NCI-H82 (cell line): Measurements from ENCODE around the gene CD83.
A peak's percentile ranks its signal among the peaks of the same experiment; 100 is the strongest.

Experiments used
- DNase-seq: peaks from one replicate; lab custom pipeline; 2025; lab: John Stamatoyannopoulos, UW

CD83 gene

GRCh38 chr6:14123386-14124111 is 6.0 kb downstream of the CD83 start:
- no peak for DNase-seq

- no peak for DNase-seq
Observed at GRCh38 chr6:14125346-14125745, 7.8 kb downstream of the CD83 start.

- no peak for DNase-seq
Observed at GRCh38 chr6:14126191-14126590, 8.6 kb downstream of the CD83 start.

GRCh38 chr6:14127611-14128010 is 10.0 kb downstream of the CD83 start:
- DNase-seq = no peak

GRCh38 chr6:14128012-14128411 is 10.4 kb downstream of the CD83 start:
- no peak for DNase-seq

- DNase-seq = no peak
Observed at GRCh38 chr6:14128746-14129145, 11.2 kb downstream of the CD83 start.

- peak; percentile 88 for DNase-seq
Observed at GRCh38 chr6:14129575-14129974, 12.0 kb downstream of the CD83 start.

GRCh38 chr6:14130435-14131075 is 13.0 kb downstream of the CD83 start:
- DNase-seq = no peak

- no peak for DNase-seq
Observed at GRCh38 chr6:14131579-14131978, 14.0 kb downstream of the CD83 start.

GRCh38 chr6:14132244-14132920 is 14.8 kb downstream of the CD83 start:
- no peak for DNase-seq

- DNase-seq = no peak
Observed at GRCh38 chr6:14132921-14133275, 15.3 kb downstream of the CD83 start.

- no peak for DNase-seq
Observed at GRCh38 chr6:14134211-14134910, 16.8 kb downstream of the CD83 start.

GRCh38 chr6:14135893-14136539 is 18.4 kb downstream of the CD83 start:
- no peak for DNase-seq

- DNase-seq = no peak
Observed at GRCh38 chr6:14138701-14139215, 21.2 kb downstream of the CD83 start.

GRCh38 chr6:14141351-14142062 is 23.9 kb downstream of the CD83 start:
- DNase-seq = no peak

GRCh38 chr6:14142063-14142450 is 24.5 kb downstream of the CD83 start:
- no peak for DNase-seq

- DNase-seq = peak; percentile 33
Observed at GRCh38 chr6:14142511-14143223, 25.1 kb downstream of the CD83 start.

- no peak for DNase-seq
Observed at GRCh38 chr6:14143305-14143704, 25.7 kb downstream of the CD83 start.

GRCh38 chr6:14144678-14145113 is 27.1 kb downstream of the CD83 start:
- DNase-seq = peak; percentile 90

GRCh38 chr6:14146506-14147096 is 29.0 kb downstream of the CD83 start:
- peak; percentile 27 for DNase-seq
